Pons (tissue), 1 donor: ENCODE data around the gene TMEM273.

Experiments used
- DNase-seq: peaks from one replicate; pipeline ENCODE4 v3.0.0-alpha.2; 2016; ENCODE audit warnings: low spot score

Gene TMEM273

GRCh38 chr10:49140304-49141177 lies 47.6 kb downstream of the TMEM273 start:
- DNase-seq = no peak

DNA sequence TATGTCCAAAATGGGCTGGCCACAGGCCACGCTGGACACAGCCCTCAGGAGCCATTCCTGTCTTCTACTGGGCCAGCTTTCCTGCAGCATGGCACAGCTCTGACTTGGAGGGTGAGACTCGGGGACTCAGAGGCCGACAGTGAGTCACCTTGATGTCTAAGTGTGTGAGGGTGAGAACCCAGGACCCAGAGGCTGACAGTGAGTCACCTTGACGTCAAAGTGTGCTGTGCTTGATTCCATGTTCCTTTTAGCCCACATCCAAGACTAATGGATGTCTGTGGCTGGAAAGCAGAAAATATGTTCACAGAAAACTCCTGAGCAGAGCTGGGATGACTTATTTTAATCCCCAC lies 48.4 kb downstream of the TMEM273 start:
- DNase-seq = no peak

GRCh38 chr10:49139028-49139845 lies 49.0 kb downstream of the TMEM273 start:
- no peak for DNase-seq

GRCh38 chr10:49138361-49138891 lies 49.8 kb downstream of the TMEM273 start:
- DNase-seq = no peak

DNA sequence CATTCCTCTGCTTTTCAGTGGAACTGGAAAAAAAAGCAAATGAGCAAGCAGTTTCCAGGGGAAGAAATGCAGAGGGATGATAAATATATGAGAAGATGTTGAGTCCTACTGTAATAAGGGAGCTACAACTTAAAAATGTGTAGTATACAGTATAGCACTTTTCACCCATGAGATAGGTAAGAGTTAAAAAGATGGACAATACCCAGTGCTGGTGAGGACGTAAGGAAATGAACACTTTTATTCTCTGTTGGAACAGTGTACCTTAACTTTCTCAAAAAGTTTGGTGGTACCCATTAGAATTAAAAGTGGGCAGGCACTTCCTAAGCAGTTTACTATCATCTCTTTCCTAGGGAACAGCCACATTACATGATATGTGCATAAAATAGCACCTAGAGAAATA lies 51.7 kb downstream of the TMEM273 start:
- DNase-seq = no peak

DNA sequence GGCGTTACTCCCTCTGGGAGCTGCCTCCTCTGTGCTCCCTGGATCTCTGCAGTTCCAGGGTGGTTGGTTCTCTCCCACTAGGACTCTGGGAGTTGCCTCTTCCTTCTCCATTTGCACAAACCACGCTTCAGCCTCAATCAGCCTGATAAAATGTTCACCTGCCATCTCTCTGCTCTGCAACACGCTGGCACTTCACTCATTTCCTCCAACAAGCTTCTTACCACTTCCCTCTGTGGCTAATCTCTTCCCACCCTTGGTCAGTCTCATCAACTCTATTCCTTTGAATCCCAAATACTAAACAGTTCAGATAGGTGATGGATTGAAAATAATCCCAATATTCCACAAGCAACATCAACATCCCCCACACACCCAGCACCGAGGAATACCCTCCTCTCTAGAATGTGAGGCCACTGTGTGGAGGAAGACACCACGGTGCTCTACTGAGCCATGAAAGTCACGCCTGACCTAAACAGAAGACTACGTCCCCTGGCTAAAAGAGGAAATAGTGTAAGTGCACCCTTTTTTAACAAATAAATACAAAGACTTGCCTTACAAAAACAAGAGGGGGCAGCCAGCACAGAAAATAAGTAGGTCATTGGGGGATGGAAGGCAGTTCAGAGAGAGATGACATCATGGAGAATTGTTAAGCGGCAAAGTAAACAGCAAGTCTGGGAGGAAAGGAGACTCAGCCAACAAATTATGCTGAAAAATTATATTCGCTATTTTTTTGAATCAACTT lies 52.4 kb downstream of the TMEM273 start:
- no peak for DNase-seq

DNA sequence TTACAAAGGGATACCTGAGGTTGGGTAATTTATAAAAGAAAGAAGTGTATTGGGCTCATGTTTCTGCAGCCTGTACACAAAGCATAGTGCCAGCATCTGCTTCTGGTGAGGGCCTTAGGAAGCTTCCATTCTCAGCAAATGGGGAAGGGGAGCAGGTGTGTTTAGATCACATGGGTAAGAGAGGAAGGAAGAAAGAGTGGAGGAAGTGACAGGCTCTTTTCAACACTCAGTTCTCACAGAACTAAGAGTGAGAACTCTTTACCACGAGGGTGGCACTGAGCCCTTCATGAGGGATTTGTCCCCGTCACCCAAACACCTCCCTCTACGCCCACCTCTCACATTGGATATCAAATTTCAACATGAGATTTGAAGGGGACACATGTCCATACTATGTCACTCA lies 53.9 kb downstream of the TMEM273 start:
- DNase-seq = no peak

- DNase-seq = no peak
These were observed 54.4 kb downstream of the TMEM273 start, which contains the start of gene FAM170B for GRCh38 chr10:49133706-49134248. TSS of gene FAM170B (minus strand) at chr10:49134021. CDS start at chr10:49133918, 103 bp downstream.

- DNase-seq = no peak
These were observed 55.8 kb downstream of the TMEM273 start for GRCh38 chr10:49132362-49132737.

DNA sequence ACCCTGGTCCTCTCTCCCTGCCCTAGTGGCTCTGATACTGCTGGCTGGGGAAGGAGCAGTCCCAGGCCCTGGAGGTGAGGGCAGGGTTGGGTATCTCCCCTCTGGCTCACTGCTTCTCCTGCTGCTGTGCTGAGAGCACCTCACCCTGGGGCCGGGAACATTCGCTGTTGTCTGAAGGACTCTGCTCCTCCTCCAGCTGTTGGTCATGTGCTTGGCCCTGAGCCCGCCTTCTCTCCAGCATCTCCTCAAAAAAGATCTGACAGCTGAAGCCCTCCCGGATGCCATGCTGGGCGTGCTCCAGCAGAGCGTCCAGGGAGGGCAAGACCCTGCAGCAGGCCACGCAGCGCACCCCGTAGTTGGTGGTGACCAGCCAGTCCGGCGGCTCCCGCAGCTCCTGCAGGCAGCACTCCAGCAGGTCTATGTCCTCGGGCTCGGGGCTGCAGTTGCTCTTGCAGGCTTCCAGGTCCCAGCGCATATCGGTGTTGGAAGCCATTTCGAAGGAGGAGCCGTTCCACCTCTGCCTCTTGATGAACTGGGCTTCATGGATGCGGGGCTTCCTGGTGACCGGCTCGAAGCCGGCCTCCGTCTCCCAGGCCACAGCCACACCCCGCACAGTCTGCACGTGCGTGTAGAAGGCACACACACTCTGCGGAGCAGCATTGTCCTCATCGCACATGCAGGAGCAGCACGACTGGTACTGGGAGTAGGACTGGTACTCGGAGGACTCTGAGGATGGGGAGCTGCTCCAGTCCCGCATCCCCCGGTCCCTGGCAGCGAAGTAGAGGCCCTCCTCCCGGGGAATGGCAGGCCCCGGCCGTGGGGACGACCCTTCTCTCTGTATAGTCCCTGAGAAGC lies 56.5 kb downstream of the TMEM273 start:
- DNase-seq = no peak

- DNase-seq = no peak
These were observed 58.8 kb downstream of the TMEM273 start for GRCh38 chr10:49129376-49129775.

DNA sequence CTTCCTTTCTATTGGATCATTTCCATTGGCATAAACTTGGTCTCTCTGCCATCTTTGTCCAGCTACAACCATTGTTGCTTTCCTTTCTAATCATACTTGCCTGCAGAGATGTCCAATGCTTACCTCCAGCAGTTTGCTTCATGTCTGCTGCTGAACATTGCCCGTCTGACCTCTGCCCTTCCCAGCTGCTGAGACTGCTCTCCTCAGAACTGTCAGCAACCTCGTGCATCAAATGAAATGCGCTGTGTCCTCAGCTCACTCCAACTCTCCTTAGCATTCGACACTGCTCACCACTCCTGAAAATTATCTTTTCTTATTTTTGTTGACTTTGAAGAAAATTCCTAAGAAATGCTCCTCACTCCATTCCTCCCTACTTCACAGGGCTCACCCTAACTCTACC lies 59.3 kb downstream of the TMEM273 start:
- DNase-seq = no peak

DNA sequence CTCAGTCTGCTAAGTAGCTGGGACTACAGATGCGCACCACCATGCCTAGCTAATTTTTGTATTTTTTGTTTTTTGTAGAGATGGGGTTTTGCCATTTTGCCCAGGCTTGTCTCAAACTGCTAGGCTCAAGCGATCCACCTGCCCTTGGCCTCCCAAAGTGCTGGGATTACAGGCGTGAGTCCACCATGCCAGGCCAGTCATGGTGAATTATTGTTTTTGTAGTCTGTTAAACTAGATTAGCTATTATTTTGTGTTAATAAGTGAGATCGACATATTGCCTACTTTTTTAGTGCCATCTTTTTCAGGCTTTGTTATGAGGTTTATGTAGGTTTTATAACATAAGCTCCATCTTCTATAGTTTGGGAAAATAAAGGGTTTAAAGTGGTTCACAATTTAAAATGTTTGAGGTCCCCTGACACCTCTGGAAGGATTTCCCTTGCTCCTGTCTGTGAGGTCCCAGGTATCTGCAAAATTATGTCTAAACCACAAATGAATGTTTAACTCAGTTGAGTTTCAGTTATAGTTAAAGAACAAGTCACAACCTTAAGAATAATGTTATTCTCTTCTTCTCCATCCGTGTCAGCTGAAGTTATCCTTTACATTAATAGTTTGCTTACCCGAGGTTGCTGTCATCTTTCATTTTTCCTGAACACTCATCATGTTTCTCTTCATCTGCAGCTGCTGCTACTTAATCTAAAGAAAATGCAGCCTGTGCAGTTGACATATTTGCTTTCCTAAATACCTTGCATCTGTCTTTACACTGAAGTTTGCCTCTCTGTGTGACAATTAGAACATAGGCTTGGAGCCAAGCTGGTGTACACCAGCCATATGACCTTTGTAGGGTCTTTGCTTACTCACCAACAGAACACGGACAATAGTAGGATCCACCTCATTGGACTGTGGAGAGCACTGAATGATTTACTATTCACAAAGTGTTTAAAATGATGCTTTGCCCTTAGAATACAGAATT lies 63.9 kb downstream of the TMEM273 start:
- no peak for DNase-seq

DNA sequence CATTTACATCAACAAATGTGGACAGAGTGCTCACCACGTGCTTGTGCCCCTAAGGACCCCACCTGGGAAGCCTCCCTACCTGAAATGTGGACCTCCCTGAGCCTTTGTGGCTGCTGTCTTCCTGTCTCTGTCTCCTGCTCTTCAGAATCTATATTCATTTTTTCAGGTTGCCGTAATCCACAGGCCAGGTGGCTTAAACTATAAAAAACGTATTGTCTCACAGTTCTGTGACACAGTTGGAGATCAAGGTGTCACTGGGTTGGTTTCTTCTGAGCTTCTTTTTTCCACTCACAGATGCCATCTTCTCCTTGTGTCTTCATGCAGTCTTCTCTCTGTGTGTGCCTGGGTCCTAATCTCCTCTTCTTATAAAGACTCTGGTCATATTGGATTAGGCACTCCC lies 67.3 kb downstream of the TMEM273 start:
- no peak for DNase-seq

DNA sequence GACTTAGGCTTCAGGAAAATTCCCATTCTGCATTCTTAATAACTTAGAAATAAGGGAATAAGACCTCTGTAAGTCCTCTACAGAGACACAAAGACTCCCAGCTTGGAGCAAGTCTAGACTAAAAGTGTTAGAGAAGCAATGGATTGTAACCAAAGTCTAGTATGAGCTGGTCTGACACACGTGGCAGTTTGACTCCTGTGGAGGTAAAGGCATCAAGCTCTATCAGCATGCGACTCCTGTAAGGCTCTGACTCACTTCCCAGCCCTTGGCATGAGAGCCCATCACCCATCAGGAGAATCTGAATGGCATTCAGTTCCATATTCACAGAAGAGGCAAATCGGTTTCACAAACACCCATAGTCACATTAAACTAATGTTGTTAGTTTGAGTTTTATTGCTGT lies 68.4 kb downstream of the TMEM273 start:
- DNase-seq = no peak

GRCh38 chr10:49118430-49119074 lies 69.6 kb downstream of the TMEM273 start:
- DNase-seq = no peak

DNA sequence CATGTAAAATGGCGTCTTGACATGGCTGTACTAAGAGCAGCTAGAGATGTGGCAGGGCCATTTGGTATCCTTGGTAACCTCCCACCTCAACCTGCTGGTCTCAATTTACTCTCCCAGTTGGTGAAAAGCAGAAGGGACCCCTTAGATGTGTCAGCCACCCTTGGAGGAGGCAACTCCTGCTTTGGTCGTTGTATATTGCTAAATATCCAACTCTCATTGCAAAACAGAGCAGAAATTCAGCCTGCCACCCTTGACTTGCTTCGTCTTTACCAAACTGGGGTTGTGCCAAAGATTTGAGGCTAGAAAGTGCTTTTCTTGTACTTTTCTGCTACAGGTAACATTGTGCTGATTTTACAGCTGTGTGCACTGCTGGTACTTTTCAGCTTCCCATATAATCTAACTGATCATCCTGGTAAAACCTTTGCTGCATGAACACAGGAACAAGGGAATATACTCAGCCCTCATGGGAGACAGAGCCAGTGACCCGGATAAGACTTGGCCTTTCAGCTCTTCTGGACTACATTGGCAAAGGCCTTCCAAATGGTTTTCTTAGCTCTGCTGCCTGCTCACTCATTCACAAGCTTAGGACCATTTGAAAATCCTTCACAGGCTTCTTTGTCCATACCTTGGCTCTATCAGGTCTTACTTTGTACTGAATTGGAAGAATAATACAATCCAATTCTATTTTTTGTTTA lies 70.7 kb downstream of the TMEM273 start:
- DNase-seq = no peak

- DNase-seq = no peak
These were observed 71.4 kb downstream of the TMEM273 start for GRCh38 chr10:49116509-49117375.
